Heart left ventricle (tissue), 16 donors: ENCODE results near the gene PPP1R9B. TPM values are rescaled to one million over a fixed set of nuclear protein-coding genes. Genes with fewer than 3 reads are reported as not detected.

Experiments
- ATAC-seq, 4 donors: fragments of 200-7000 bp; cut with Tn5 transposase; one replicate each; pipeline ENCODE4 v1.9.1; 2020 to 2022; ENCODE audit warnings: moderate library complexity in 4 of 4, mild to moderate bottlenecking in 3 of 4, moderate number of reproducible peaks in 1 of 4
- DNase-seq, 5 donors: peaks; one replicate each; pipeline ENCODE4 v3.0.0-alpha.2; 2020
- H3K27ac ChIP-seq, 12 donors: fragments of 200-600 bp; sonication (generic) in 4 of 12; one replicate each; pipeline versions ENCODE4 v1.5.0 to v1.8.0; 2016 to 2022; ENCODE audit warnings: mild to moderate bottlenecking in 2 of 12
- H3K27me3 ChIP-seq, 9 donors: fragments of 200-600 bp; sonication (generic) in 2 of 9; one replicate each; pipeline versions ENCODE4 v1.5.1 to v1.8.0; 2016 to 2022; ENCODE audit warnings: mild to moderate bottlenecking in 3 of 9
- H3K36me3 ChIP-seq, 9 donors: fragments of 200-600 bp; sonication (generic) in 2 of 9; one replicate each; pipeline versions ENCODE4 v1.5.0 to v1.8.0; 2018 to 2022; ENCODE audit warnings: mild to moderate bottlenecking in 2 of 9
- H3K4me1 ChIP-seq, 12 donors: fragments of 200-600 bp; sonication (generic) in 4 of 12; one replicate each; pipeline versions ENCODE4 v1.5.0 to v1.8.0; 2016 to 2022; ENCODE audit warnings: mild to moderate bottlenecking in 3 of 12
- H3K4me3 ChIP-seq, 12 donors: fragments of 200-600 bp; sonication (generic) in 4 of 12; one replicate each; pipeline versions ENCODE4 v1.5.0 to v1.8.0; 2017 to 2022; ENCODE audit warnings: mild to moderate bottlenecking in 9 of 12, moderate library complexity in 4 of 12
- H3K9me3 ChIP-seq, 12 donors: fragments of 200-600 bp; sonication (generic) in 4 of 12; one replicate each; pipeline versions ENCODE4 v1.5.0 to v1.8.0; 2016 to 2022; ENCODE audit warnings: mild to moderate bottlenecking in 1 of 12
- POLR2A ChIP-seq, 2 donors: fragments of 450-650 bp; IDR thresholded peaks; one replicate each; pipeline ENCODE4 v1.6.1; 2017; ENCODE audit warnings: antibody characterized with exemption in 2 of 2, mild to moderate bottlenecking in 2 of 2, moderate library complexity in 2 of 2
- WGBS, 4 donors: extraction: QIAGEN DNeasy Blood & Tissue Kit in 2 of 4; methylation state at CpG; one replicate each; pipeline versions ENCODE4 v1.1.5 to v1.1.7; 2013 to 2018; 5-methylcytosine and 5-hydroxymethylcytosine counted together
- intact Hi-C, 10 donors: fragments of 100-400 bp; cut with DNase I; formaldehyde crosslinking; loops; one replicate each; pipeline versions ENCODE4 v1.11.1 to v1.14.2; 2022
- polyA plus RNA-seq, 2 donors: library from polyadenylated mRNA; stranded (reverse); fragments of 200-250 nt; gene quantifications; one replicate each; pipeline ENCODE4 v1.2.3, GENCODE V29; 2013
- total RNA-seq, 9 donors: library from RNA; depleted of rRNA in 2 of 9; stranded (reverse); fragments of >200 nt in 2 of 9; fragmentation: NEBNext Ultra II Directional in 3 of 9; extraction: Animal tissue kit (Norgen Biotek cat#: 25700) in 3 of 9; gene quantifications; one replicate each; pipeline versions ENCODE4 v1.1.0 to v1.2.4, GENCODE V29; 2016 to 2023
- TF ChIP-seq, protein P1 (sequence below), 12 donors: fragments of 200-600 bp; sonication (generic) in 4 of 12; IDR thresholded peaks; one replicate each; pipeline versions ENCODE4 v1.5.0 to v1.8.0; 2018 to 2022; ENCODE audit warnings: antibody characterized with exemption in 12 of 12, mild to moderate bottlenecking in 5 of 12
- donor health status: ischemic (EF 13 %, LVEDD 7.1; RV severe dilation, severe dysfunction).
- donor health status: healthy with polysubstance abuse.
- donor health status: DM: no; HTN: yes; CAD: no.
- donor health status: DM: no; HTN: no; CAD: no.
- donor health status: ischemic (EF 25% LVEDD 6.9; RV normal size, moderate dysfunction).
- donor health status: ischemic (EF 25% LVEDD 5.7; RV mildly dilated, moderate dysfunction).
- donor health status: healthy.
- donor health status: DM: yes; HTN: yes; CAD: no.
- donor health status: ischemic (EF 35%, LVEDD 5.7; RV mildly dilated, moderate dysfunction).
- donor health status: nonischemic (EF 11% LVEDD 7.7; RV severe dilation, severe dysfunction).
- donor health status: DM: yes; HTN: yes; CAD: no.
- donor health status: PGD.
- donor health status: ischemic (EF 29% LVEDD 5.4; RV normal size, mild dysfunction).
- donor health status: nonischemic (EF 23%, LVEDD 6.1; RV moderate dilation, normal function).

PPP1R9B gene
- total and polyA plus RNA-seq, 11 donors: 17.0 to 55.9 (median 31.3) TPM

DNA sequence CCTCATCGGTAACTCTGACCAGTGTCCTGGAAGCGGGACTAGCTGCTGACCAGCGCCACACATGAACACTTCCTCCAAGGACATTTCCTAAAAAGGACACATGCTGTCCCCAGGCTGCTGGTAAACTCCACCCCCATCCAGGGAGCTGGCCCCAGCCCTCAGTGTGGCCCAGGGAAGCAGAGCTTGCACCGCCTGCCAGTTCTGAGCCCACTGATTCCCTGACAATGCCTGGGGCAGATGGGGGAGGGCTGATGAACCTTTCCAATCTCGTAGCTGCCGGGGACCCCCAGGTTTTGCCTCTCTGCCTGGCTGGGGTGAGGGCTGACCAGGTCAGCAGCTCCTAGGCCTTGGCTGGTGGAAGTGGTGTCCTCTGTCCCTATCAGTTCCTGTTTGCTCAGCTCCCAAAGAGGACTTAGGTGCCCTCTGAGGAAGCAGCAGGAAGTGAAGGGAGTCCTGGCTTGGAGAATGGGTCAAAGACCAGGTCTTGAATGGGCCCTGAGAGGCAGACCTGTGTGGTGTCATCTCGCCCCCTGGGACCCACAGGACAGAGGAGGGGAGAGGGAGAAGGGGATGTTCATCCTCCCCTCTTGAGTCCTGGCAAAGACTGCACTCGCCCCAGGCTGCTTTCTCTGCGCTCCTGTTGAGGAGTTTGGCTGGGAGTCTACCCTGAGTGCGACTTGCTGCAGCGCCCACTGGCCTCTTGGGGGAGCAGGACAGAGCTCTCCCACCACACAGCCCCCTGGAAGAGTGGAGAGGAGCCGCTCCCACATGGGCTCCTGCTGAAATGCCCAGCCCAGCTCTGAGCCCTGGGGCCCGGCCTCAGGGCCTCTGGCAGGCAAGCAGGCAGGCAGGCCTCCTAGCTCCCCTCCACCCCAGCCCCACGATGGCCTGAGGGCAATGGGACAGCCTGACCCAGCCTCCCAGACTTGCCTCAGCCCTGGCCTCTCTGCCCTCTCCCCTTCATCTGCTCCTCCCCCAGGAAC, 38.5 kb downstream of the PPP1R9B start:
- DNase-seq: peak; percentile 81 to 90 (median 85)
- WGBS, 4 donors: 27 to 37% (median 34%) methylated on average over 7 to 14 of the region's 14 CpGs
- Histone ChIP-seq H3K27ac (peak overlapping the region; percentile 85 to 99 (median 95)), H3K4me1 (peaks cover 6 to 76% (median 32%) of the 10 kb centered on the region in 12 donors), H3K27me3 (peaks cover 0 to 17% (median 0%) of the 10 kb centered on the region in 9 donors), H3K4me3 (no peak overlapping the region), H3K36me3 (peaks cover 0 to 40% (median 30%) of the 10 kb centered on the region in 9 donors), H3K9me3 (no peaks in the 10 kb centered on the region)
- peak in 1 of 2 donors; percentile 28 for TF ChIP-seq POLR2A (IDR thresholded peaks at IDR 0.05)
- TF ChIP-seq, protein P1, sequence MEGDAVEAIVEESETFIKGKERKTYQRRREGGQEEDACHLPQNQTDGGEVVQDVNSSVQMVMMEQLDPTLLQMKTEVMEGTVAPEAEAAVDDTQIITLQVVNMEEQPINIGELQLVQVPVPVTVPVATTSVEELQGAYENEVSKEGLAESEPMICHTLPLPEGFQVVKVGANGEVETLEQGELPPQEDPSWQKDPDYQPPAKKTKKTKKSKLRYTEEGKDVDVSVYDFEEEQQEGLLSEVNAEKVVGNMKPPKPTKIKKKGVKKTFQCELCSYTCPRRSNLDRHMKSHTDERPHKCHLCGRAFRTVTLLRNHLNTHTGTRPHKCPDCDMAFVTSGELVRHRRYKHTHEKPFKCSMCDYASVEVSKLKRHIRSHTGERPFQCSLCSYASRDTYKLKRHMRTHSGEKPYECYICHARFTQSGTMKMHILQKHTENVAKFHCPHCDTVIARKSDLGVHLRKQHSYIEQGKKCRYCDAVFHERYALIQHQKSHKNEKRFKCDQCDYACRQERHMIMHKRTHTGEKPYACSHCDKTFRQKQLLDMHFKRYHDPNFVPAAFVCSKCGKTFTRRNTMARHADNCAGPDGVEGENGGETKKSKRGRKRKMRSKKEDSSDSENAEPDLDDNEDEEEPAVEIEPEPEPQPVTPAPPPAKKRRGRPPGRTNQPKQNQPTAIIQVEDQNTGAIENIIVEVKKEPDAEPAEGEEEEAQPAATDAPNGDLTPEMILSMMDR (IDR thresholded peaks at IDR 0.05): no peak
- intact Hi-C loops: loop anchor here in 4 of 10 donors (1.0 to 10.0 kb wide), 5 partner anchors 17 to 65 kb away; partner anchors contain the start of genes SGCA (in 2 of the 4) and PDK2 (in 1 of the 4)
- peak; percentile 68 to 85 (median 79) for ATAC-seq

DNA sequence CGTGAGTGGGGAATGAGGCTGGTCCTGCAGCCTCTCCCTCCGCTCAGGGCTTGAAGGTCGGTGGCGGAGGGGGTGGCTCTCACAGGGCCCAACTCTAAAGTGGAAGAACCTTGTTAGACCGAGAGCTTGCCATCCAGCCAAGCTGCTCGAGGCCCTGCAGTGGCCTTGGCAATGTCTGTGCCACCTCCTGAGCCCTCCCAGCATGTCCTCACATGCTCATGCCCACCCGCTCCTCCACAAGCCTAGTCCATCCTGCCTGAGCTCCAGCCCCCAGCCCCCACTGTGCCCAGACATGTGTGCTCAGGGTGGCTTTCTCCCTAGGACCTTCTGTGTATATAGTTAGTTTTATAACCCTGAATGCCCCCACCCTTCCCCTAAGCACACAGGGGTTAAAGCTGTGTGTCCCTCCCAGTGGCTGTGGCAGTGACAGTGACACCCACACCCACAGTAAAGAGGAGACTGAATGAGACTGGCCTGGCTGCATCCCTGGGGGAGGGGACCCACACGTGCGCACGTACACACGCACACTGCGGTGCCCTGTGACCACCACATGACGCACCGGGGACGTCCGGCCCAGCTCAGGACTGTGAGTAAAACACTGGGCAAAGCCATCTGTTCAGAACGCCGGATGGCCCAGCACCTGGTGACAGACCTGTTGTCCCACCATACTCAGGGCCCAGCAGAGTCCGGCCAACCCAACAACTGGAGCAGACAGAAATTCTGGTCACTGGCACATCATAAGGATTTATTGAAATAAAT, 39.7 kb downstream of the PPP1R9B start:
- Histone ChIP-seq H3K36me3 (peaks cover 0 to 51% (median 42%) of the 10 kb centered on the region in 9 donors), H3K4me1 (peaks cover 6 to 65% (median 32%) of the 10 kb centered on the region in 12 donors), H3K27ac (peak overlapping the region; percentile 85 to 99 (median 95)), H3K4me3 (no peak overlapping the region), H3K9me3 (no peaks in the 10 kb centered on the region), H3K27me3 (peaks cover 0 to 5% (median 0%) of the 10 kb centered on the region in 9 donors)
- TF ChIP-seq, protein P1 (IDR thresholded peaks at IDR 0.05): no peak
- TF ChIP-seq POLR2A (IDR thresholded peaks at IDR 0.05): peak in 1 of 2 donors; percentile 53
- intact Hi-C loops: loop anchor here in 4 of 10 donors (1.0 to 10.0 kb wide), 5 partner anchors 15 to 67 kb away; partner anchors contain the start of genes SGCA (in 2 of the 4) and PDK2 (in 1 of the 4)
- 47 to 65% (median 61%) methylated on average over 19 of the region's 19 CpGs for WGBS, 4 donors
- ATAC-seq (peak; percentile 49 to 71 (median 68)), DNase-seq (peak; percentile 61 to 92 (median 84))

DNA sequence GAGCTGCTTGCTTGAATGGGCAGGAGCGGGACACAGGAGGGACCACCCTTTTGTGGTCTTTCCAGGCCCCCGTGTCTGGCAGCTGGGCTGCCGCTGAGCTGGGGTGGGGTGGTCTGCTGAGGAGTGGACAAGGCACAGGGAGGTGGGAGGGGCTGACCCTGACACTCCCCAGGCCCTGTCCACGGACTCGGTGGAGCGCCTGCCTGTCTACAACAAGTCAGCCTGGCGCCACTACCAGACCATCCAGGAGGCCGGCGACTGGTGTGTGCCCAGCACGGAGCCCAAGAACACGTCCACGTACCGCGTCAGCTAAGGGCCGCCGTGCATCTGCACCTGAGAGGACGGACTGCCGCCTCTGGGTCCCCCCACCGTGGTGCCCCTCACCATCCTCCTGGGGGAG, 40.7 kb downstream of the PPP1R9B start:
- peak overlapping the region in 11 of 12 donors; percentile 85 to 99 (median 95) for H3K27ac ChIP-seq
- WGBS, 4 donors: 69 to 88% (median 80%) methylated on average over 9 to 19 of the region's 19 CpGs
- peaks cover 0 to 60% (median 49%) of the 10 kb centered on the region in 9 donors for H3K36me3 ChIP-seq
- DNase-seq (no peak), ATAC-seq (no peak)
- intact Hi-C loops: loop anchor here in 3 of 10 donors (5.0 to 10.0 kb wide), 5 partner anchors 38 to 255 kb away; partner anchors contain the start of gene SGCA (in 2 of the 3)
- no peaks in the 10 kb centered on the region for H3K9me3 ChIP-seq
- no peak overlapping the region for H3K4me3 ChIP-seq
- no peaks in the 10 kb centered on the region for H3K27me3 ChIP-seq
- peaks cover 6 to 55% (median 32%) of the 10 kb centered on the region in 12 donors for H3K4me1 ChIP-seq
- no peak for TF ChIP-seq POLR2A (IDR thresholded peaks at IDR 0.05)
- TF ChIP-seq, protein P1 (IDR thresholded peaks at IDR 0.05): no peak
